ENCODE data around the gene DAAM1. TPM values are rescaled to one million over a fixed set of nuclear protein-coding genes. Genes with fewer than 3 reads are reported as not detected.

The DAAM1 gene
- total RNA-seq, 1 donor from 2014 or later: 42.0 TPM

DNA sequence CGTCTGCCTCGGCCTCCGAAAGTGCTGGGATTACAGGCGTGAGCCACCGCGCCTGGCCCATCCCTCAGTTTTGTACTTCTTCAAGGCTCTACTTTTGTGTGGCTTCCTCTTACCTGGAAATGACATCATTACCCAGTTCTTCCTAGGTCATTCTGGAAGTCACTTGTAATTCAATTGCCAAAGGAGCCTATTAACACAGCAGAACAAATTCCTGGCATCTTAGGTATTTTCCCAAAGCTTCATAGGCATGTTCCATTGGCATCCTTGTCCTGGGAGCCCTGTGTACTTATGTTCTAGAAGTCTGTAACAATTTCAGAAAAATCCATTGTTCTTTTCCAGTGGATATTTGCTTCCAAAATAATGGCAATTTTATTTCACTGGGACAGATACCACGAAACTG is 60.6 kb downstream of the DAAM1 start:
- intact Hi-C loops (cut with DNase I): no loop called here
- Histone ChIP-seq H3K4me3 (no peak overlapping the region), H3K27me3 (no peaks in the 10 kb centered on the region), H3K36me3 (no peaks in the 10 kb centered on the region), H3K27ac (no peak overlapping the region), H3K9me3 (no peaks in the 10 kb centered on the region), H3K4me1 (peaks cover 35% of the 10 kb centered on the region)
- DNase-seq (ENCODE audit: extremely low spot score in 2 of 2): no peak
- TF ChIP-seq POLR2AphosphoS5 (IDR thresholded peaks at IDR 0.05; ENCODE audit: insufficient read depth in 1 of 2, low read depth in 1 of 2) (no peak), POLR2A (IDR thresholded peaks at IDR 0.05) (no peak)
- TF ChIP-seq, protein P1, sequence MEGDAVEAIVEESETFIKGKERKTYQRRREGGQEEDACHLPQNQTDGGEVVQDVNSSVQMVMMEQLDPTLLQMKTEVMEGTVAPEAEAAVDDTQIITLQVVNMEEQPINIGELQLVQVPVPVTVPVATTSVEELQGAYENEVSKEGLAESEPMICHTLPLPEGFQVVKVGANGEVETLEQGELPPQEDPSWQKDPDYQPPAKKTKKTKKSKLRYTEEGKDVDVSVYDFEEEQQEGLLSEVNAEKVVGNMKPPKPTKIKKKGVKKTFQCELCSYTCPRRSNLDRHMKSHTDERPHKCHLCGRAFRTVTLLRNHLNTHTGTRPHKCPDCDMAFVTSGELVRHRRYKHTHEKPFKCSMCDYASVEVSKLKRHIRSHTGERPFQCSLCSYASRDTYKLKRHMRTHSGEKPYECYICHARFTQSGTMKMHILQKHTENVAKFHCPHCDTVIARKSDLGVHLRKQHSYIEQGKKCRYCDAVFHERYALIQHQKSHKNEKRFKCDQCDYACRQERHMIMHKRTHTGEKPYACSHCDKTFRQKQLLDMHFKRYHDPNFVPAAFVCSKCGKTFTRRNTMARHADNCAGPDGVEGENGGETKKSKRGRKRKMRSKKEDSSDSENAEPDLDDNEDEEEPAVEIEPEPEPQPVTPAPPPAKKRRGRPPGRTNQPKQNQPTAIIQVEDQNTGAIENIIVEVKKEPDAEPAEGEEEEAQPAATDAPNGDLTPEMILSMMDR (IDR thresholded peaks at IDR 0.05): no peak

DNA sequence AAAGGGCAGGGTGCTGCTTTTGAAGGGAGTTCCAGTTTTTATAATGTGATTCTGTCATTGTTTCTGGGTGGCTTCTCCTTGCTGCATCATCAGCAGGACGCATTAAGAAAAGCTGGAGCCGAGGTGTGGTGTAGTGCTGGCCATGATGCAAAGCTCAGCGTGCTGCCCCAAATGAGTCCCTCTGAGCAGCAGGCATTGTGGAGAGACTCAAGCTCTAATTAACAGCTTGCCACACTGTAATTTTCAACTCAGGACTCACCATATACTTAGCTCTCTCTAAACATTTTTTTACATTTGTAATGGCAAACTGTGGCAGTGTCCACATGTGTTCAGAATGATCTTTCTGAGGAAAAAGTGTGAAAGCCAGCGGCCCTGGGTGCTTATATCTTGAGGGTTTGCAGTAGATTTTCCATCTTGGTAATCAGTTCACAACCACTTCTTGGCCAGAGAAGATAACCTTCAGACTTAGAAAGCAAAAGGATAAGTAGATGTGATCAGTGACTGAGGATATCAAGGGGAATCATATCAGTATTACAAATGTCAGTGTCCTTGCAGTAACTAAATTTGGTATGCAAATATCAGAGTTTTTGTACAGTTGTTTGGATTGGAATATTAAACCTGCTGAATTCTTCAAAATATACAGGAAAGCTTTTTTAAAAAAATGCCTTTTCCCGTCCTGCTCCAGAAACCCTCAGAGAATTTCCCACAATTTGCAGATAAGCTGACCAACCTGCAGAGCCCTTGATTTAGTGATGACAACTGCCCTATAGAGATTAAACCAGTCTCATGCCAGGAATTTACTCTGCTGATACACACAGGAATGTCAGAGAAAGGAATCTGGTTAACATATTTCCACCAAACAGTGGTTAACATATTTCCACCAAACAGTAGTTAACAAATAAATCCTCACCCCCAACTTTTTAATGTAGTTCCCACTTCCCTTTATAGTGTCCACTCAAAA is 63.6 kb downstream of the DAAM1 start:
- Histone ChIP-seq H3K27ac (no peak overlapping the region), H3K36me3 (no peaks in the 10 kb centered on the region), H3K9me3 (no peaks in the 10 kb centered on the region), H3K4me1 (peaks cover 45% of the 10 kb centered on the region), H3K27me3 (no peaks in the 10 kb centered on the region), H3K4me3 (no peak overlapping the region)
- TF ChIP-seq POLR2AphosphoS5 (IDR thresholded peaks at IDR 0.05; ENCODE audit: insufficient read depth in 1 of 2, low read depth in 1 of 2): no peak
- no peak for TF ChIP-seq POLR2A (IDR thresholded peaks at IDR 0.05)
- TF ChIP-seq, protein P1 (IDR thresholded peaks at IDR 0.05): no peak
- no peak for DNase-seq (ENCODE audit: extremely low spot score in 2 of 2)
- intact Hi-C loops (cut with DNase I): loop anchor here (10.0 kb wide), 1 partner anchor 57 kb away; no protein-coding TSS in a partner anchor

DNA sequence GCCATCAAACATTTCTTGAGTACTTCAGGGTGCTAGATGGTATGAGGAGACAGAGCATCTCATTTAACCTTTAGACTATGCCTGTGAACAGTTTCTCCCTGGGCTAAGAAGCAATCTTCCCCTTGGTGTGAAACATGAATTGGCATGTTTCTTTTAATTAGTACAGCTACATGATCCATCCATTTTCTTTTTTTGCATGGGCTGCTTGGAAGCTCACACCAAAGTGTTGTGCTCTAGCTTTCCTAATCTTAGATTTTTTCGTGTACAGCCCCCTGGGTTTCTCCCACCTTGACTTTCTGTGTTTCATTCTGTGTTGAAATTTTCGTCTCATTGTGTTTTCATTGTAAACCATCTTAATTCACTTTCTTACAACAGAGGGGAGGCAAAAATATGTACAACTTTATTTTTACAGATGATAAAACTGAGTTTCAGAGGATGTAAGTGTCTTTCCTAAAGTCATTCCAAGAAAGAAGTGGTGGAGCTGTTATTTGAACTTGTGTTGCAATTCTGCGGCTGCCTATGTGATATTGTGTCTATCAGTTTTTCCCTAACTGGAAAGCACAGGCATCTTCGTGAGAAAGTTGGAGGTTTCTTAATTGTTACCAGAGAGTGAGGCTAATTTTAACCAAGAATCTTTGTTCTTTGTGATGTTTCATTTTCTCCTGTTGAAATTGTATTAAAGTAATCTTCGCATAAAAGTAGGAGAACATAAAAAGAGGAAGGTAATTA is 64.5 kb downstream of the DAAM1 start:
- no peak overlapping the region for H3K4me3 ChIP-seq
- TF ChIP-seq POLR2A (IDR thresholded peaks at IDR 0.05): no peak
- TF ChIP-seq POLR2AphosphoS5 (IDR thresholded peaks at IDR 0.05; ENCODE audit: insufficient read depth in 1 of 2, low read depth in 1 of 2): no peak
- TF ChIP-seq, protein P1 (IDR thresholded peaks at IDR 0.05): no peak
- H3K9me3 ChIP-seq: no peaks in the 10 kb centered on the region
- peaks cover 45% of the 10 kb centered on the region for H3K4me1 ChIP-seq
- peak overlapping the region; percentile 84 for H3K27ac ChIP-seq
- DNase-seq (ENCODE audit: extremely low spot score in 2 of 2): no peak
- intact Hi-C loops (cut with DNase I): loop anchor here (10.0 kb wide), 1 partner anchor 58 kb away; no protein-coding TSS in a partner anchor
- H3K27me3 ChIP-seq: no peaks in the 10 kb centered on the region
- no peaks in the 10 kb centered on the region for H3K36me3 ChIP-seq

DNA sequence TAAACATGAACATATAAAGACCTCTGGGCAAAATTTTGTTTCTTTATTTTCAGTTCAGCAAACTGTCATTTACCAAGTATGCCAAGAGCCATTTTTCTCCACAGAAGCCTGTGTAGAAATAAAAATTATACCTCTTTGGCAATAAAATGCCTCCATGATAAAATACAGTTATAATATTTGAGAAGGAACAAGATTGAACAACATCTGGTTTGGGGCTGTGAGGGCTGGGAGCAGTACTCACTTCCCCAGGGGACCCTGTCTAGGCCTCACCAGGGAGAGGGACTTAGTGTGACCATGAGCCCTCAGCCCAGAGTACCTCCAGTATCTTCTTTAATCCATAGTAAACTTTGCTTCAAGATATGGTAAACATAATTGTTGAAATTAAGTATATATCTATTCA is 65.1 kb downstream of the DAAM1 start:
- Histone ChIP-seq H3K4me3 (no peak overlapping the region), H3K27ac (peak overlapping the region; percentile 84), H3K4me1 (peaks cover 43% of the 10 kb centered on the region), H3K9me3 (no peaks in the 10 kb centered on the region), H3K36me3 (no peaks in the 10 kb centered on the region), H3K27me3 (no peaks in the 10 kb centered on the region)
- no peak for DNase-seq (ENCODE audit: extremely low spot score in 2 of 2)
- TF ChIP-seq, protein P1 (IDR thresholded peaks at IDR 0.05): no peak
- no peak for TF ChIP-seq POLR2AphosphoS5 (IDR thresholded peaks at IDR 0.05; ENCODE audit: insufficient read depth in 1 of 2, low read depth in 1 of 2)
- TF ChIP-seq POLR2A (IDR thresholded peaks at IDR 0.05): no peak
- intact Hi-C loops (cut with DNase I): loop anchor here (10.0 kb wide), 1 partner anchor 59 kb away; no protein-coding TSS in a partner anchor
